Hepatocyte (in vitro differentiated cells): ENCODE results near the gene RRAGB. TPM values are rescaled to one million over a fixed set of nuclear protein-coding genes. Genes with fewer than 3 reads are reported as not detected.

Source experiments
- DNase-seq: peaks from one replicate; pipeline ENCODE4 v3.0.0-alpha.2; 2016; ENCODE audit warnings: low spot score
- H2AFZ ChIP-seq: fragments of 200-600 bp; sonication (generic); 2 replicates; pipeline ENCODE4 v1.6.0; 2016; ENCODE audit warnings: antibody characterized with exemption, mild to moderate bottlenecking
- H3K27ac ChIP-seq: fragments of 200-600 bp; sonication (generic); 2 replicates; pipeline ENCODE4 v1.5.1; 2016; ENCODE audit warnings: mild to moderate bottlenecking
- H3K27me3 ChIP-seq: fragments of 200-600 bp; sonication (generic); 2 replicates; pipeline ENCODE4 v1.6.1; 2016
- H3K36me3 ChIP-seq: fragments of 200-600 bp; sonication (generic); replicated peaks from 2 replicates; pipeline ENCODE4 v1.5.1; 2016; ENCODE audit warnings: low read depth; ENCODE audit not compliant: insufficient read depth
- H3K4me1 ChIP-seq: fragments of 200-600 bp; sonication (generic); 2 replicates; pipeline ENCODE4 v1.5.1; 2016; ENCODE audit warnings: mild to moderate bottlenecking, moderate library complexity; ENCODE audit not compliant: insufficient read depth
- H3K4me2 ChIP-seq: fragments of 200-600 bp; sonication (generic); 2 replicates; pipeline ENCODE4 v1.6.0; 2016
- H3K4me3 ChIP-seq: fragments of 200-600 bp; sonication (generic); 2 replicates; pipeline ENCODE4 v1.5.1; 2016; ENCODE audit warnings: mild to moderate bottlenecking
- H3K79me2 ChIP-seq: fragments of 200-600 bp; sonication (generic); 2 replicates; pipeline ENCODE4 v1.6.0; 2017; ENCODE audit warnings: mild to moderate bottlenecking
- H3K9me2 ChIP-seq: fragments of 200-600 bp; sonication (generic); replicated peaks from 2 replicates; pipeline ENCODE4 v1.6.0; 2017; ENCODE audit warnings: mild to moderate bottlenecking; ENCODE audit not compliant: insufficient read depth
- H3K9me3 ChIP-seq: fragments of 200-600 bp; sonication (generic); 2 replicates; pipeline ENCODE4 v1.5.1; 2016; ENCODE audit warnings: low read depth, mild to moderate bottlenecking
- H4K20me1 ChIP-seq: fragments of 200-600 bp; sonication (generic); 2 replicates; pipeline ENCODE4 v1.6.0; 2016; ENCODE audit warnings: mild to moderate bottlenecking; ENCODE audit not compliant: insufficient read depth, poor library complexity, severe bottlenecking
- CTCF ChIP-seq: fragments of 200-600 bp; sonication (generic); IDR thresholded peaks from 2 replicates; pipeline ENCODE4 v1.5.1; 2016; ENCODE audit warnings: antibody characterized with exemption, mild to moderate bottlenecking; ENCODE audit not compliant: poor library complexity
- EZH2 ChIP-seq: fragments of 200-600 bp; sonication (generic); IDR thresholded peaks from 2 replicates; pipeline ENCODE4 v1.6.1; 2016; ENCODE audit warnings: antibody characterized with exemption, mild to moderate bottlenecking, borderline replicate concordance
- EZH2phosphoT487 ChIP-seq: fragments of 200-600 bp; sonication (generic); IDR thresholded peaks from one replicate; pipeline ENCODE4 v1.6.1; 2018; ENCODE audit warnings: antibody characterized with exemption, mild to moderate bottlenecking, low read depth, moderate library complexity; ENCODE audit not compliant: unreplicated experiment, severe bottlenecking
- WGBS: methylation state at CpG from one replicate; pipeline ENCODE4 v1.1.6; 2016; ENCODE audit warnings: low lambda C conversion rate; ENCODE audit errors: missing lambda C conversion rate; 5-methylcytosine and 5-hydroxymethylcytosine counted together
- polyA plus RNA-seq: library from polyadenylated mRNA; unstranded; fragments of >200 nt; fragmentation: Nextera tagmentation; extraction: Ambion mirVana; gene quantifications from 2 replicates; pipeline ENCODE4 v1.2.1, GENCODE V29; 2016
- total RNA-seq: library from RNA; depleted of rRNA; stranded (reverse); fragments of >200 nt; gene quantifications from 2 replicates; pipeline ENCODE4 v1.2.3, GENCODE V29; 2014

The RRAGB gene
- total and polyA plus RNA-seq, 2 experiments from 2014 or later, result 16.3 to 23.2 TPM

- Histone ChIP-seq H3K4me1 (no peaks in the 10 kb centered on the region), H3K79me2 (no peaks in the 10 kb centered on the region), H3K36me3 (no peaks in the 10 kb centered on the region), H3K27ac (no peak overlapping the region), H3K27me3 (no peaks in the 10 kb centered on the region), H3K9me2 (no peaks in the 10 kb centered on the region), H3K9me3 (no peaks in the 10 kb centered on the region), H4K20me1 (no peaks in the 10 kb centered on the region), H3K4me2 (no peak overlapping the region), H2AFZ (no peak overlapping the region), H3K4me3 (no peak overlapping the region)
- DNase-seq, result no peak
- TF ChIP-seq CTCF, result no peak
- no peak for TF ChIP-seq EZH2phosphoT487
- no peak for TF ChIP-seq EZH2
- WGBS, result 74% methylated on average over 2 of the region's 2 CpGs
Observed at GRCh38 chrX:55777596-55777995, 60.0 kb downstream of the RRAGB start.

- Histone ChIP-seq H3K36me3 (no peaks in the 10 kb centered on the region), H3K79me2 (no peaks in the 10 kb centered on the region), H3K9me2 (no peaks in the 10 kb centered on the region), H4K20me1 (no peaks in the 10 kb centered on the region), H3K4me3 (no peak overlapping the region), H3K4me2 (no peak overlapping the region), H3K27ac (no peak overlapping the region), H3K27me3 (no peaks in the 10 kb centered on the region), H2AFZ (no peak overlapping the region), H3K9me3 (no peaks in the 10 kb centered on the region), H3K4me1 (no peaks in the 10 kb centered on the region)
- TF ChIP-seq EZH2 (no peak), CTCF (no peak), EZH2phosphoT487 (no peak)
- DNase-seq, result no peak
Observed at GRCh38 chrX:55778322-55778721, 60.8 kb downstream of the RRAGB start.

GRCh38 chrX:55783723-55784122 lies 66.2 kb downstream of the RRAGB start:
- H3K27me3 ChIP-seq, result no peaks in the 10 kb centered on the region
- no peaks in the 10 kb centered on the region for H3K79me2 ChIP-seq
- no peaks in the 10 kb centered on the region for H4K20me1 ChIP-seq
- H3K36me3 ChIP-seq, result no peaks in the 10 kb centered on the region
- H3K4me1 ChIP-seq, result no peaks in the 10 kb centered on the region
- TF ChIP-seq EZH2phosphoT487 (no peak), EZH2 (no peak), CTCF (no peak)
- no peaks in the 10 kb centered on the region for H3K9me2 ChIP-seq
- H3K4me3 ChIP-seq, result no peak overlapping the region
- DNase-seq, result no peak
- no peak overlapping the region for H3K4me2 ChIP-seq
- no peak overlapping the region for H3K27ac ChIP-seq
- no peaks in the 10 kb centered on the region for H3K9me3 ChIP-seq
- no peak overlapping the region for H2AFZ ChIP-seq
- WGBS, result 66% methylated on average over 3 of the region's 3 CpGs

GRCh38 chrX:55787063-55787462 lies 69.5 kb downstream of the RRAGB start:
- Histone ChIP-seq H2AFZ (no peak overlapping the region), H3K4me2 (no peak overlapping the region), H3K27ac (no peak overlapping the region), H4K20me1 (no peaks in the 10 kb centered on the region), H3K9me2 (no peaks in the 10 kb centered on the region), H3K4me1 (no peaks in the 10 kb centered on the region), H3K36me3 (no peaks in the 10 kb centered on the region), H3K27me3 (no peaks in the 10 kb centered on the region), H3K4me3 (no peak overlapping the region), H3K79me2 (no peaks in the 10 kb centered on the region), H3K9me3 (no peaks in the 10 kb centered on the region)
- no peak for DNase-seq
- TF ChIP-seq CTCF (no peak), EZH2 (no peak), EZH2phosphoT487 (no peak)
